NCI-H2227 (cell line): ENCODE measurements around the gene DPCD.
"Not testable (repeated sequence)": the region's sequence is repeated elsewhere in the genome, so short reads cannot be mapped to it uniquely, and the experiment has no call there.

Experiments
- DNase-seq: peaks from one replicate; lab custom pipeline; 2025; ENCODE audit not compliant: unreplicated experiment; lab: John Stamatoyannopoulos, UW

DPCD gene

GRCh38 chr10:101617102-101617823 is 29.1 kb downstream of the DPCD start:
- peak; percentile 54 for DNase-seq

GRCh38 chr10:101617824-101618568 is 29.9 kb downstream of the DPCD start:
- no peak for DNase-seq

- DNase-seq: no peak
Measured at GRCh38 chr10:101618871-101619270, 30.8 kb downstream of the DPCD start.

- no peak for DNase-seq
Measured at GRCh38 chr10:101619983-101620382, 31.9 kb downstream of the DPCD start.

DNA sequence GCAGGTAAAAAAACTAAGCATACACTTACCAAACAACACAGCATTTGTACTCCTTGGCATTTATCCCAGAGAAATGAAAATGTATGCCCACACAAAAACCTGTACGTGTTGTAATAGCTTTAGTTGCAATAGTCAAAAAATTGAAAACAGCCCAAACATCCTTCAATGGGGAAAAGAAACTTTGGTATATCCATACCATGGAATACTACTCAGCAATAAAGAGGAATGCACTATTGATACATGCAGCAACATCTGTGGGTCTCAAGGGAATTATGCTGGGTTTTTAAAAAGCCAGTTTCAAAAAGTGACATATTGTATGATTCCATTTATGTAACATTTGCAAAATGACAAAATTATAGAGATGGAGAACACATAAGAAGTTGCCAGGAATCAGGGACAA is 35.4 kb downstream of the DPCD start:
- no peak for DNase-seq

DNA sequence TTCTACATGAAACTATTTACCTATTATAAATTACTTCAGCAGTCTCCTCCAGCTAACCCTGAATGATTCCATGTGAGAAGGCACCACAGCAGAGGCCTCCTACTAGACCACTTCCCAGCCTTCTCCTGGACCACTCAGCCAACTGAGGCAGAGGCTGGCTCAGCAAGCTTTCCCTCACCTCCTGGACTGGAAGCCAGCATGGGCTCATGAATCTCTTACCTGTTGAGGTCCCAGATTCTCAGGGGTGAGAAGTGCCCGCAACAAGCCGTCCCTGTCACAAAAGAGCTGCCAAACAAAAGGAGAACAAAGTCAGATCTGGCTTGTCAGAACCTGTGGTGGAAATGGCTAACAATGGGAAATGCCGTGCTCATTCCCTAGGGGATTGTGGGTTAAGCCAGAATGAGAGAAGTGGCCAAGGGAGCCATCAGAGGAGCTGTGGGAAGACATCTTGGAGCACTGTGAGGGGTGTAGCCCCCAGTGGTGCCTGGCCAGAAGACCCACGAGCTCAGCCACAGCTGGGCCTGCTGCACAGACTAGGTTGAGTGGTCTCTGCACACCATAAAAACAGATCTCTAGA is 36.5 kb downstream of the DPCD start:
- DNase-seq: no peak

- DNase-seq: no peak
Measured at GRCh38 chr10:101625821-101626412, 37.8 kb downstream of the DPCD start.

DNA sequence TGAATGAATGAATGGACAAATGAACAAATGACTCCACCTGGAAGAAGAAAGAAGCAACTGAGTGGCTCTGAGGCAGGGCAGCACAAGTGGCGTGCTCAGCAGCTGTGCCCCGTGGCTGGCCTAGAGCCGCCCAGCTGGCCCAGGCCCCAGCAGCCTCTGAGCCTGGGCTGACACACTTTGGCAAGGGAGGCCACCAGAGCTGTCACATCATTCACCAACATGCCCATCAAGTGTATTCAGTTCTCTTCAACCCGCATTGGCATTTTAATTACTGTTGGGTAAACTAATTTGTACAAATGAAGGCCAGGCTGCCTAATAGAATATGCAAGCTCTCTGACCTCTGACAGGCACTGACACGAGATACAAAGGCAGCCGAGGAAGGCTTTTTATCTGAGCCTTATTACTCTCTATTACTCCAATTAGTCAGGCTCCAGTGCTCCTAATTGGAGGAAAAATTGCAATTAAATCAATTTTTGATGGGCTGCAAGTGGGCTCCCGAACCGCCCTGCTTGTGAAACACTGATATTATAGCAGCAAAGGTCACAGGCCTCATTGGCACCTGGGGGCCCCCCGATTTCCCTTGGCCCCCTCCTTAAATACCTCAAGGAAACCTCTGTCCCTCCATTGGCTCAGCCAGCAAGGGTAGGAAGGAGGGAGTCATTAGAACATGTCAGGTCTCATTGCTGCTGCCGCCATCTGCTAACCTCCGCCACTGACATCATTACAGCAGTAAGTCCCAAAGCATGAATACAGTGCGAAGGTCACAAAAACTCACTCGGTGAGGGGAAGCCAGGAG is 41.9 kb downstream of the DPCD start:
- DNase-seq: no peak

- no peak for DNase-seq
Measured at GRCh38 chr10:101630633-101630920, 42.5 kb downstream of the DPCD start.

DNA sequence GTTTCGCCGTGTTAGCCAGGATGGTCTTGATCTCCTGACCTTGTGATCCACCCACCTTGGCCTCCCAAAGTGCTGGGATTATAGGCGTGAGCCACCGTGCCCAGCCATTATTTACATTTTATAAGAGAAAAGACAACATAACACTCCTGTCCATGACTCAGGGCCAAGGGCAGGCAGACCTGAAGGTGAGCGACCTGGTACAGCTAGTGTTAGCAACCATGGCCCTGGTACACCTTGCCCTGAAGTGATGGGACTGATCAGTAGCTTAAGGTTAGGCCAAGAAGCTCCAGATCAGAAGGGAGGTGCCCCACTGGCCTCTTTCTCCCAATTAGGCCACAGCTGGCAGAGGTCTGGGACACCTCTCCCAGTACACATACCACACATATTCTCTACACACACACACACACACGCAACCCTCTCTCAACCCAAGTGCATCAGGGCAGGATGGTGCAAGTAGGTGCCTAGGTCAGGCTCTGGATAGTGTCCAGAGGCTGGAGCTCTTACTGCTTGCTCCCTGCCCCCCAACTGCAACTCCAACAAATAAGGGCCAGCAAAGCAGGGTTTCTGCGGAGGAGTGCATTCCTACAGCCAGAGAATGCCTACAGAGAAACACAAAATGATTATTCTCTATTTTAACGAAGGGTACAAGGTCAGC is 43.8 kb downstream of the DPCD start:
- DNase-seq: no peak

DNA sequence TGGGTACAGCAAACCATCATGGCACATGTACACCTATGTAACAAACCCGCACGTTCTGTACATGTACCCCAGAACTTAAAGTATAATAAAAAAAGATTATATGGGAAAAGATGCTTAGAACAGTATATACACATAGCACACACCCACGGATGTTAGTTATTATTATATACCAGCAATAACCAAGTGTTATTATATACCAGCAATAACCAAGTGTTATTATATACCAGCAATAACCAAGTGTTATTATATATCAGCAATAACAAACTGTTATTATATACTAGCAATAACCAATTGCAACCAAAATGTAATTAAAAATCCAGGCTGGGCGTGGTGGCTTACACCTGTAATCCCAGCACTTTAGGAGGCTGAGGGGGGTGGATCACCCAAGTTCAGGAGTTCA is 45.4 kb downstream of the DPCD start:
- not testable (repeated sequence) for DNase-seq

DNA sequence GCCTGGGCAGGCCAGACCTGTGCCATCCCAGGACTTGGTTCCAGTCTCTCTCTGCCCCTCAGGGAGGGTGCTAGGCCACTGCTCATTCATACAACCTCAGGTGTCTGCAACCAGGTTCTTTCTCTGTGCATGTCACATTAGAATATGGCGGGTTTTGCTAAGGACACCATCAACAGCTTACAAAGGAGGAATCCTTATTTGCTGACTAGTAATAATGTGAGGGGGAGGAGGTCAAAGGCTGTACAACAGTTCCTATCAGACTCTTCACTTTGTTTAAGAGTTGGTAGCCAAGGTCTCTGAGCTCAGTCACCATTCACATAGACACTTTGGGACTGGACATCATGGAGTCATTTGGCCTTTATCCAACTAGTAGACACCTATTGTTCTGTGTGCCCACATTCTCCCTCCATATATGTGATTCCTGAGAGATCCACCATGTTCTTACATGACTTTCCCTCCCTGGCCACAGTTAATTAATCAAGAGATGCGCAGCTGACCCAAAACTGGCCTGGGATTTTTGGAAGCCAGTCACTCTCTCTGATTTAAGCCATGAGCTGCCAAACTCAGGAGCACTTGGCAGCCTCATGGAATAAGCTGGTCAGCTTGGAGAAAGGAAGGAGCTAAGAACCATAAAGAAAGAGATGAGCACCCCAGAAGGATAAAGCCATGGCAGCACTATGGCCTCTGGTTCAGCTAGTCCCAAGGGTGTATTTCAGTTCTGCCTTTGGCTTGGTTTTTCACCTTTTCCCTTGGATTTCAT is 51.2 kb downstream of the DPCD start:
- DNase-seq: no peak

DNA sequence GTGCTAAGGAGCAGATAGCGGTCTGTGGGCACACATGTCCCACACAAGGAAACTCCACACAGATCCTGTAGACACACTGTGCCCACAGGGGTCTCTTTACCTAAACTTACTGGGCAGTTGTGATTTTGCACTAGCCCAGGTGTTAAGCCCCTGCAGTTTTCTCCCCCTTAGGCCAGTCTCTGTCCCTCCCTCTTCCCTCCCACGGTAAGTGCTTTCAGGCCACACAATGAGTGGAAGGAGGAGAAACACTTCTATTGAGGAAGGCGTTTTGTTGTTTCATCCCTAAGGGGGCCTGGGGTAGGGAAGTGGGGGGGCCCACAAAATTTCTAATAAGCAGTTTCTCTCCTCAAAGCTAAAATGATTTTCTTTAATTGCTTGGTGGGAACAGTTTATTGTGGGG is 55.4 kb downstream of the DPCD start:
- no peak for DNase-seq

- peak; percentile 88 for DNase-seq
Measured at GRCh38 chr10:101644002-101644401, 55.9 kb downstream of the DPCD start.

DNA sequence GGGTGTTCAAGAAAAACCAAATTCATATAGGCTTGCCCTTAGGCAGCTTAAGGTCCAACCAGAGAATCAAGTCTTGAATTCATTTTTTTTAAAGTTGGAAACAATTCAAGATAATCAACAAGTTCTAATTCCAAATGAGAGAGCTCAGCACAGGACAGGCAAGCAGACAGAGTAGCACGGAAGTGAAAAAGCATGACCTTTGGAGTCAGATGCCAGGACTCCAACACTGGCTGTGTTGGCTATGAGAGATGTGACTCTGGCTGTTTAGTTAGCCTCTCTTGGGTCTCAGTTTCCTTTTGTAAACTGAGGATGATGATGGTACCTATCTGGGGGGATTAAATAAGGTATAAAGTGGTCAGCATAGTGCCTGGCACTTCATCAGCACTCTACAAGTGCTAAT is 57.5 kb downstream of the DPCD start:
- no peak for DNase-seq

DNA sequence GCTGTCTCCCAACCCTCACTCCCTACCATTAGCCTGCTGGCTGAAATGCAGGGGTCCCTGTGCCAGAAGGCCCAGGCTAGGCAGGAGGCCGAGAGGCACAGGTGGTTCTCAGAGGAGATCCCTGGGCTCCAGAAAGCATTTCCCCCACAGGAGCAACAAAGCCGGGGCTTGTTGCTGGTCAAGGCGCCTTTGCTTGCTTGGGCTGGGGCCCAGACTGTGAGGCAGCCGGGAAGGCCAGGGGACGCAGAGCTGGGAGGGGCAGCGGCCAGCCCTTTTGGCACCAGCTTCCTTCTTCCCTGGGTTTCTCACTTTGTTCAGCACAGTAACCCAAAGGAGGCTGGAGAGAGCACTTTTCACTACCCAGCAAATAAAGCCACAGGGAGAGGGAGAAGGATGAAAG is 58.2 kb downstream of the DPCD start:
- DNase-seq: no peak

DNA sequence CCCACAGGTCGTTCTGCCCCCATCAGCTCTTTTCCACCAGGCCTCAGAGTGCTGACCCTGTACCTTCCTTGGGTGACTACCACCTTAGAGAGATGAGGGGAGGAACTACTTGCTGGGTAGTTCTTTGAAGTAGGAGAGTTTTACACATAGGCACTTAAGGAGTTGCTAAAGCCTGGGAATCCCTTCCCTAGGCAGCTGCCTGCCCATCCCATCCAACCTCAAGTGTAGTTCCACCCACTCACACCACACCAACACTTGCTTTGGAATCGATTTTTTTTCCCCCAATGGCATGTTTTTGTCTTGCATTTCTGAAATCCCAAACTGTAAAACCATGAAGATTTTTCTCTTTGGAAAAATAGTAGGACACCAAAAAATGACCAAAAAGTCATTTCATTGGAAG is 59.1 kb downstream of the DPCD start:
- DNase-seq: no peak

DNA sequence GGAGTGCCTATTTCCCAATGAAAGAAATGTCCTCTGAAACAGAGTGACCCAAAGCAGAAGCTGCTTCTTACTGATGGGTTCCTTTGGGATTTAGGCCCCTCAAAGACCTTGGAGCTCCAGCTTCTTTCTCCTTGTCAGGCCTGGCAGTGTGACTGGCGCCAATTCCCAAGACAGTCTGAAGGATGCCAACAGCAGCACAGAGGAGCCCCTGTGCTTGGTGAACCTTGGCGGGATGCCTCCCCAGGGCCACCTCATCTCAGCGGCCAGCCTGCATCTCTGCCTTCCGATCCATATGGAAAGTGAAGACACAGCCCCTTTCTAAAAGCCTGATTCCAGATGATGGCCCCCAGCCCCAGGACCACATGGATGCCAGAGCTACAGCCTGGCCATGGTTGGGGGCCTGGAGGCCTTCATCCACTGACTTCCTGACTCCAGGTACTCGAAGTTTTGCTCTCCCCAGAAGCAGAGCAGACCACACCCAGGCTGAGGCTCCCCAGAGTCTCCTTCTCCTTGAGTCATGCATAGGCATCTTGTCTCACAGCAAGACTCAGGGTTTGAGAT is 61.5 kb downstream of the DPCD start:
- DNase-seq: no peak

- DNase-seq: no peak
Measured at GRCh38 chr10:101650863-101651262, 62.7 kb downstream of the DPCD start.

- no peak for DNase-seq
Measured at GRCh38 chr10:101651336-101651735, 63.2 kb downstream of the DPCD start.
